HG03196 (cell line): ENCODE results near the gene DSCAML1.

Experiments
- ATAC-seq: cut with Tn5 transposase; IDR thresholded peaks from one replicate; pipeline ENCODE4 v1.9.1; 2021; ENCODE audit not compliant: unreplicated experiment

DSCAML1 gene

GRCh38 chr11:117437791-117438130 is 359.3 kb downstream of the DSCAML1 start:
- no peak for ATAC-seq

- no peak for ATAC-seq
Measured at GRCh38 chr11:117437041-117437790, 359.8 kb downstream of the DSCAML1 start.

GRCh38 chr11:117435326-117435725 is 361.7 kb downstream of the DSCAML1 start:
- peak; percentile 49 for ATAC-seq

GRCh38 chr11:117434481-117434880 is 362.5 kb downstream of the DSCAML1 start:
- no peak for ATAC-seq

- ATAC-seq: no peak
Measured at GRCh38 chr11:117433717-117434116, 363.3 kb downstream of the DSCAML1 start.

- ATAC-seq: no peak
Measured at GRCh38 chr11:117431436-117431835, 365.6 kb downstream of the DSCAML1 start.

GRCh38 chr11:117430293-117430955 is 366.6 kb downstream of the DSCAML1 start:
- ATAC-seq: no peak

GRCh38 chr11:117428856-117429229 is 368.2 kb downstream of the DSCAML1 start:
- no peak for ATAC-seq

- no peak for ATAC-seq
Measured at GRCh38 chr11:117428186-117428855, 368.7 kb downstream of the DSCAML1 start.

GRCh38 chr11:117427356-117427874 is 369.6 kb downstream of the DSCAML1 start:
- ATAC-seq: no peak

GRCh38 chr11:117426941-117427340 is 370.1 kb downstream of the DSCAML1 start:
- ATAC-seq: no peak

GRCh38 chr11:117426297-117426685 is 370.7 kb downstream of the DSCAML1 start:
- ATAC-seq: no peak

- ATAC-seq: no peak
Measured at GRCh38 chr11:117425679-117426296, 371.2 kb downstream of the DSCAML1 start.

GRCh38 chr11:117424781-117425180 is 372.2 kb downstream of the DSCAML1 start:
- no peak for ATAC-seq

GRCh38 chr11:117423046-117423575 is 373.9 kb downstream of the DSCAML1 start:
- ATAC-seq: no peak

- ATAC-seq: no peak
Measured at GRCh38 chr11:117421476-117421875, 375.5 kb downstream of the DSCAML1 start.

- ATAC-seq: no peak
Measured at GRCh38 chr11:117421041-117421440, 376.0 kb downstream of the DSCAML1 start.

GRCh38 chr11:117420598-117420997 is 376.4 kb downstream of the DSCAML1 start:
- ATAC-seq: no peak

- no peak for ATAC-seq
Measured at GRCh38 chr11:117420143-117420485, 376.9 kb downstream of the DSCAML1 start.

GRCh38 chr11:117419482-117420142 is 377.4 kb downstream of the DSCAML1 start:
- no peak for ATAC-seq
